Measurements from ENCODE around the gene SFXN5.

- TF ChIP-seq CTCF (optimal IDR thresholded peaks at IDR 0.05 in 1 of 3, IDR thresholded peaks at IDR 0.05 in 1 of 3, conservative IDR thresholded peaks at IDR 0.05 in 1 of 3; ENCODE audit: extremely low read depth in 1 of 3, insufficient read depth in 2 of 3, low read length in 3 of 3) (no peak), EZH2 (IDR thresholded peaks at IDR 0.05; ENCODE audit: low read length) (no peak)
Measured at GRCh38 chr2:73101626-73102256, 30.2 kb upstream of the SFXN5 start.
